Measurements from ENCODE around the gene STARD8.

The STARD8 gene

DNA sequence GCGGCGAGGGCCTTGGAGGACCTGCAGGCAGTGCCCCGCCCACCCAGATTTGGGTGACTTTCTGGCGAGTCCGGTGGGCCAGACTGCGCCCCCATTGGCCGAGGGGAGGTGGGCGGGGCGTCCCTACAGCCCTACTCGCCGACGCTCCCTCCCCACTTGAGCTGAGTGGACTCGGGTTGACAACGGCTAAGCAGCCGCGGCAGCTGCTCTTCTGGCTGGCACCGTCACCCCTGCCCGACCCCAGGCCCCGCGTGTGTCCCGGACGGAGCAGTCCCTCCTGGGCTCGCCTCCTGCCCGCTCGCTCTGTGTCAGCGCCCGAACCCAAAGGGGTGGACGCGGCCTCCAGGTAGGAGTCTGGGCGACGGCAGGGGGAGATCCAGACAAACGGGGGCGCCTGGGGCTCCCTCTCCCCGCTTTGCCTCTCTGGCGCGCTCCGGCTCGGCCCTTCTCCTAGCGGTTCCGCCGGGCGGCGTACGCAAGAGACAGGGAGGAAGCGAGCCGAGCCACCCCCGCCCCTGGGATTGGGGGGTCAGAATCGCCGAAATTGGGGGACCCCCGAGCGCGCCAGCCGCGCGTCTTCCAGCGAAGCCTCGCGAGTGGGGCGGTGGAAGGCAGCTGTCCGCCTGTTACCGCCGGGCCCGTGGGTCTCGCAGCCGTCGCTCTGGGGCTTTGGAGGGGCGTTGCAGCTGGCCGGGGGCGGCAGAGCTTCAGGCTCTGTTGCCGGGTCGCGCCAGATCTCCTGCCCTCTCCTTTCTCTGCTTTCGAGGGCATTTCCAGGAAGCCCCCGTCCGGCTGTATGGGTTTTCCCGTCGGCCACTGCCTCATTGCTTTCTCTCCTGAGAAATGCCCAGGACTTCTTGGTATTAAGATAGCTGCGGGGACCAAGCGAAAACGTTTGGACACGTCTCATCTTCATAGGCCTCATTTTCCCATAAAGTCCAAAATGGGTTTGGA lies 46.3 kb downstream of the STARD8 start:
- no peak for DNase-seq

DNA sequence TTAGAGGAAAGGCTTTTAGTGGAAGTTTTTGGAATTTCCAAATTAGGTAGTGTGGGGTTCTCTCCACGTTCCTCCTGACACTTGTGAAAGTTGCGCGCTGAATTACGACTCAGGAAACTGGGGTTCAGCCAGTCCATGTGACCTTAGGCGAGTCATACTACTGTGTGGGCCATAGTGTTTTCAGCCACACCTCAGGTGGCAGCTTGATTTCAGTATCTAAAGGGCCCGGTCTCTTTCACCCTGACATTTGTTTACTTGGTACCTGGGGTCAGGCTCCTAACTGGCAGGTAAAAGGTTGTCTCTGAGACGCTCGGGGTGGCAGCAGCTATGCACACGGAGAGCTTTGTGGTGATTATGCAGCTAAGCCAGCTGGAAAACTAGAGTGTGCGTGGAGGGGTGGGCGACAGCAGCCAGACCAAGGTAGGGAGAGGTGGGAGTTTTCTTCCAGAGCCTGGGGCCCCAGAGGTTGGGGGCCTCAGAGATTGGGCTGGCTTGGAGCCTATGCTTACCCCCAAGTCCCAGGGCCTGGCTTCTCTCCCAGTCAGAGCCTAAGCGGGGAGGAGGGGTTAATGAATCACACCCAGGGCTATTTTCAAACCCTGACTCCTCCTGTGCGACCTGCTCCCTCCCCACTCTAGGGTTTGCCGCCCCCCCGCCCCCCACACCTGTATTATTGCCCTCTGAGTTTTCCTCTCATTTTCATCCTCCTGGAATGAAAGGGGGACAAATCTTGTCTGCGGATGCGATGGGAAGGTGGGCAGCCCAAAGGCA lies 47.2 kb downstream of the STARD8 start:
- DNase-seq: no peak

GRCh38 chrX:68695206-68695845 lies 47.9 kb downstream of the STARD8 start:
- no peak for DNase-seq

GRCh38 chrX:68696267-68696990 lies 49.0 kb downstream of the STARD8 start:
- DNase-seq: no peak

DNA sequence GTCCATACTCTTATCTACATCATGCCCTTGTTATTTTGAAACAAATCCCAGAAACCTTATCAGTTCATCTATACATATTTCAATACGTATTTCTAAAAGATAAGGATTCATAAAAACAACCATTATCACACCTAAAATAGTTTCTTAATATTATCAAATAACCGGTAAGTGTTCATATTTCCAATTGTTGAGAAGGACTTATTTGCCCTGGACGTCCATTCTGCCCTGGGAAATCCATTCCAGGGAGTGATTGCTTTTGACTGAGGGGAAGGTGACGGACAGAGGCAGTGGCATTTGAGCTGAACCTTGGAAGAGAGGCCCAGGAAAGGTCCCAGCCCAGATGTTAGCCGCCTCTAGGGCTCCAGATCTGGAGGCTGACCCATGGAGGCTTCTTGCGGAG lies 49.6 kb downstream of the STARD8 start:
- DNase-seq: no peak

GRCh38 chrX:68697465-68698125 lies 50.1 kb downstream of the STARD8 start:
- DNase-seq: no peak

DNA sequence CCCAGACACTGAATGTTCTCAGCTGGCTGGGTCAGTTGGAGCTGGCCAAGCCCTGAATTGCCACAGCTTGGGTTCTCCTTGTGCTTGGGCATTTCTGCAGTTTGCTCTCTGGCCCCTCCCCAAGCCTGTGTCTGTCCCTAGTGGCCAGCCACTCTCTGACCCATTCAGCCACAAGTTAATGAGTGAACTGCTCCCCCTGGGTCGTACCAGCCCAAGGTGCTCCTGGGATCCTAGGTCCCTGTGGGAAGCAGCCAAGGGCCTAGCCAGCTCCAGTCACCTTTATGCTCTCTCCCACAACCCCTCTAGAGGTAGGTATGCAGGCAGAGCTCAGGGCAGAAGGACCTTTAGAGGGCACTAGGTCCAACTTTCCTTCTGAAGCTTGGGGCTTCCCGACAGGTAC lies 51.5 kb downstream of the STARD8 start:
- DNase-seq: no peak

GRCh38 chrX:68699960-68700746 lies 52.7 kb downstream of the STARD8 start:
- DNase-seq: no peak

DNA sequence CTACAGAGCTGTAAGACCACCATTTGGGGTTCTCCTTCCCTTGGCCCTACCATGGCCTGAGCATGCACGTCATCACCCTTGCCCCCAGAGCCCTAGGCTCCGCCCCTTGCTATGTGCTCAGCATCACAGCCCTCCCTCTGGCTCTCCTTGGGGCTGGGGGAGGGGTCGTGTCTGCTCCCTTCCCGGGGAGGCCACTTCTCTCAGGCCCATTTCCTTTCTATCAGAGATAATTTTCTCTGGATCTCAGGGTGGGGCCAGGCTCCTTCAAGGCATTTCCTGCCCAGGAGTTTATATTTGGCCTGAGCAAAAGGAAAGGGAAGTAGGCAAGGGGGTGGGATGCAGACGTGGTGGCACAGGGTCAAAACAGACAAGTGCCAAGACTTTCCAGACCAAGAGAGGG lies 55.9 kb downstream of the STARD8 start:
- no peak for DNase-seq

DNA sequence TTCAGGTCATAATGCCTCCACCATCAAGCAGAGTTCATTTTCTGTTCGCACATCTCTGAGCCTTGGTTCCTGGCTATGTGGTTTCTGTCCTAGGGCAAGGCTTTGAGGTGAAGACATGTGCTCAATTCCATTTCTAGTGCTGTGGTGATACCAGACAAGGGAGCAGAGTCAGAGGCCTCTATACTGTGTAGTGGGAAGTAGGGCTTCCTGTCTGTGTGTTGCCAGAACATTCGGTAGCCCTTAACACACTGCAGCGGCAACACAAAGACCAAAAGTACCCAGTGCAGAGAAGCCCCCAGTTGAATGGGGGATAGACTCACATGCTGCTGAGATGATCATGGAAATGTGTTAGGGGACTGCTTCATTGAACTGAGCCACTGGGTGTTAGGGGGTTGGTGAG lies 56.4 kb downstream of the STARD8 start:
- DNase-seq: no peak

DNA sequence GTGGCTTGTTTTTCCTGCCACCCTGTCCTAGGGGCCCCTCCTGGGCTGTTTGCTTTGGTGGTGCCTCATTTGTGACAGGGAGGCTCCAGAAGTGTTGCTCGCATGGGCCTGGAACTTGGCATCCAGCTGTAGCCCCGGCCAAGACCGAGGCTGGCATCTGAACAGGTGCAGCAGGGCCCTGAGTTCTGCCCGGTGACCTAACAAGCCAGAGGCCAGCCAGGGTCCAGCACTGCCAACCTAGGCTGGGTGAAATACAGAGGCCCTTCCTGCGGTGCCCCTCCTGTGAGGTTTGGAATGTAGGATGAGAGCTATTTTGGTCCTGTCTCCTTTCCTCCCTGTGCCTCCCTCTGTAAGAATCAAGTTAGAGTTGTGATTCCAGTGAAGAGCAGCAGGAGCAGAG lies 58.5 kb downstream of the STARD8 start:
- DNase-seq: no peak

GRCh38 chrX:68708503-68709290 lies 61.2 kb downstream of the STARD8 start:
- DNase-seq: no peak

- no peak for DNase-seq
Observed at GRCh38 chrX:68710870-68711576, 63.6 kb downstream of the STARD8 start.

DNA sequence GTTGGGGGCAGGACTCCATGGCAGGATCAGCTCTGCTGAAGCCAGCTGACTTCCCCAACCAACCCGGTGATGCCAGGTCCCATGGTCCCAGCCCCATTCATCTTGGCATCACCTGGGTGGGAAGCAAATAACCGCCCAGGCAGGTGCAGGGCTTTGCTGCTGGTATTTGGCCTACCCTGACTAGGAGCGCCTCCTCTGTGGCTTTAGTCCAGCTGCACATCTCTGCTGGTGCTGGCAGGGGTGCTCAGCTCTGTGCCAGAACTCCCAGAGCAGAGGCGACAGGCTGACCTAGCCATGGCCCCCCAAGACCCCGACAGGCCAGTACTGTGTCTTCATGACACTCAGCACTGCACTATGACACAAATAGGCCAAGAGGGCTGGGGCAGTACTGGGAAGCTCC lies 64.4 kb downstream of the STARD8 start:
- no peak for DNase-seq

DNA sequence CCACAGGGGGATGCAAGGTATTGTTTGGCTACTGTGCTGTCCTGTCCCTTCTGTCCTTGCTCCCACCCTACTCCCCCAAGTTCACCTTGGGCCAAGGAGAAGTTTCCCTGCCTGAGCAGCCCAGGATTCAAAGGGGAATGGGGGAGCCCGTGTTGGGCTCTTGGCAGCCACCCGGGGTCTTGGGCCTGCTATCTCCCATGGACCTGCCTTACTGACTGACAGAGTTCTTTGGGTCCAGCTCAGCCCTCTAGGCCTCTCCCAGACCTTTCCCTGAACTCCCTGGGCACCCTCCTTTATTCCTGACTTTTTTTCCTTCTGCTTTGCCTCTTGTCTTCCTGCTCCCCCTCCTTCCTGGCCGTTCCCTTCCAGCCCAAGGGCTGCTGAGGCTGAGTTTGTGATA lies 67.4 kb downstream of the STARD8 start:
- DNase-seq: no peak

- no peak for DNase-seq
Observed at GRCh38 chrX:68717196-68717595, 69.7 kb downstream of the STARD8 start.

DNA sequence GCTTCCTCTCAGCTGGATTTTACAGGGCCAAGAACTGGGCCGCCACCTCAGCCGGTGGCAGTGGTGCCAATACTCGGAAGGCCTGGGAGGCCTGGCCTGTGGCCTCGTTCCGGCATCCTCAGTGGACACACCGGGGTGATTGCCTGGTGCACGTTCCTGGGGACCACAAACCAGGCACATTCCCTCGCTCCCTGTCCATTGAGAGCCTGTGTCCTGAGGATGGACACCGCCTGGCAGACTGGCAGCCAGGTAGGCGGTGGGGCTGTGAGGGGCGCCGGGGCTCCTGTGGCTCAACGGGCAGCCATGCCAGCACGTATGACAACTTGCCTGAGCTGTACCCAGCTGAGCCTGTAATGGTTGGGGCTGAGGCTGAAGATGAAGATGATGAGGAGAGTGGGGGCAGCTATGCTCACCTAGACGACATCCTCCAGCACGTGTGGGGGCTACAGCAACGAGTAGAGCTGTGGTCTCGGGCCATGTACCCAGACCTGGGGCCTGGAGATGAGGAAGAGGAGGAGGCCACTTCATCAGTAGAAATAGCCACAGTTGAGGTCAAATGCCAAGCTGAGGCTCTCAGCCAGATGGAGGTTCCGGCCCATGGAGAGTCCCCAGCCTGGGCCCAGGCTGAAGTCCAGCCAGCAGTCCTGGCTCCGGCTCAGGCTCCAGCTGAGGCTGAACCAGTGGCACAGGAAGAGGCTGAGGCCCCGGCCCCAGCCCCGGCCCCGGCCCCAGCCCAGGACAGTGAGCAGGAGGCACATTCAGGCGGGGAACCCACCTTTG lies 70.4 kb downstream of the STARD8 start:
- no peak for DNase-seq

- DNase-seq: no peak
Observed at GRCh38 chrX:68718443-68718820, 71.0 kb downstream of the STARD8 start.

Data from GOT3 (cell line).